ENCODE data around the gene LRRC58. TPM values are rescaled to one million over a fixed set of nuclear protein-coding genes. Genes with fewer than 3 reads are reported as not detected.

Gene LRRC58
- total RNA-seq, 8 experiments from 2014 or later: 7.0 to 50.1 (median 20.1) TPM

- H3K4me1 ChIP-seq (replicated peaks in 1 of 2): peaks cover 0 to 6% of the 10 kb centered on the region in 2 donors
- WGBS, 10 experiments: 10 to 100% (median 52%) methylated on average over 2 to 10 of the region's 15 CpGs
- peak overlapping the region in 4 of 5 donors; percentile 27 to 40 (median 32) for H3K4me3 ChIP-seq
- ATAC-seq (replicated peaks in 6 of 8): no peak
- H3K27ac ChIP-seq: no peak overlapping the region
- in situ Hi-C loops (cut with MboI; ENCODE audit: low pct_unique_long_range_greater_than_20kb in 2 of 9, low sequenced_read_pairs in 9 of 9, unreplicated experiment in 9 of 9): no loop called here
These were observed 63.7 kb downstream of the LRRC58 start for GRCh38 chr3:120285508-120285841.

GRCh38 chr3:120284747-120285507 lies 64.2 kb downstream of the LRRC58 start, which contains the start of gene GPR156:
Gene GPR156, minus strand, starts transcription at chr3:120285222. Its CDS starts 41,124 bp downstream, at chr3:120244098.
- in situ Hi-C loops (cut with MboI; ENCODE audit: low pct_unique_long_range_greater_than_20kb in 2 of 9, low sequenced_read_pairs in 9 of 9, unreplicated experiment in 9 of 9): no loop called here
- 3 to 100% (median 28%) methylated on average over 1 to 19 of the region's 72 CpGs; no CpG with 5 or more reads in 1 of the 10 experiments for WGBS, 10 experiments
- Histone ChIP-seq H3K4me1 (replicated peaks in 1 of 2) (peaks cover 0 to 6% of the 10 kb centered on the region in 2 donors), H3K27ac (no peak within 1 kb of the TSS), H3K4me3 (peak within 1 kb of the TSS; percentile 19 to 40 (median 30))
- peak; percentile 72 to 99 (median 89) for ATAC-seq (replicated peaks in 6 of 8)

- in situ Hi-C loops (cut with MboI; ENCODE audit: low pct_unique_long_range_greater_than_20kb in 2 of 9, low sequenced_read_pairs in 9 of 9, unreplicated experiment in 9 of 9): no loop called here
- WGBS, 10 experiments: 56 to 100% (median 85%) methylated on average over 1 to 3 of the region's 3 CpGs; no CpG with 5 or more reads in 2 of the 10 experiments
- no peak overlapping the region for H3K27ac ChIP-seq
- H3K4me3 ChIP-seq: no peak overlapping the region
- H3K4me1 ChIP-seq (replicated peaks in 1 of 2): peaks cover 0 to 5% of the 10 kb centered on the region in 2 donors
- ATAC-seq (replicated peaks in 6 of 8): no peak
These were observed 67.9 kb downstream of the LRRC58 start for GRCh38 chr3:120281261-120281660.

GRCh38 chr3:120280566-120280965 lies 68.6 kb downstream of the LRRC58 start:
- in situ Hi-C loops (cut with MboI; ENCODE audit: low pct_unique_long_range_greater_than_20kb in 2 of 9, low sequenced_read_pairs in 9 of 9, unreplicated experiment in 9 of 9): no loop called here
- no peak for ATAC-seq (replicated peaks in 6 of 8)
- no peak overlapping the region for H3K4me3 ChIP-seq
- no peak overlapping the region for H3K27ac ChIP-seq
- peaks cover 7% of the 10 kb centered on the region in 2 donors for H3K4me1 ChIP-seq (replicated peaks in 1 of 2)
- 43 to 100% (median 83%) methylated on average over 1 to 3 of the region's 3 CpGs; no CpG with 5 or more reads in 3 of the 10 experiments for WGBS, 10 experiments

- peaks cover 8% of the 10 kb centered on the region in 2 donors for H3K4me1 ChIP-seq (replicated peaks in 1 of 2)
- H3K27ac ChIP-seq: no peak overlapping the region
- in situ Hi-C loops (cut with MboI; ENCODE audit: low pct_unique_long_range_greater_than_20kb in 2 of 9, low sequenced_read_pairs in 9 of 9, unreplicated experiment in 9 of 9): no loop called here
- WGBS, 10 experiments: 0 to 67% (median 60%) methylated on average over 1 of the region's 1 CpG; no CpG with 5 or more reads in 7 of the 10 experiments
- no peak for ATAC-seq (replicated peaks in 6 of 8)
- no peak overlapping the region for H3K4me3 ChIP-seq
These were observed 69.1 kb downstream of the LRRC58 start for GRCh38 chr3:120280026-120280425.

GRCh38 chr3:120276767-120277166 lies 72.4 kb downstream of the LRRC58 start:
- peaks cover 6 to 8% of the 10 kb centered on the region in 2 donors for H3K4me1 ChIP-seq (replicated peaks in 1 of 2)
- ATAC-seq (replicated peaks in 6 of 8): no peak
- in situ Hi-C loops (cut with MboI; ENCODE audit: low pct_unique_long_range_greater_than_20kb in 2 of 9, low sequenced_read_pairs in 9 of 9, unreplicated experiment in 9 of 9): no loop called here
- 46 to 100% (median 78%) methylated on average over 1 to 2 of the region's 2 CpGs; no CpG with 5 or more reads in 3 of the 10 experiments for WGBS, 10 experiments
- H3K4me3 ChIP-seq: no peak overlapping the region
- no peak overlapping the region for H3K27ac ChIP-seq

- no peak overlapping the region for H3K27ac ChIP-seq
- in situ Hi-C loops (cut with MboI; ENCODE audit: low pct_unique_long_range_greater_than_20kb in 2 of 9, low sequenced_read_pairs in 9 of 9, unreplicated experiment in 9 of 9): no loop called here
- 0 to 67% (median 46%) methylated on average over 2 to 4 of the region's 4 CpGs; no CpG with 5 or more reads in 1 of the 10 experiments for WGBS, 10 experiments
- no peak overlapping the region for H3K4me3 ChIP-seq
- peak in 6 of 8 experiments; percentile 35 to 65 (median 40) for ATAC-seq (replicated peaks in 6 of 8)
- peaks cover 6 to 8% of the 10 kb centered on the region in 2 donors for H3K4me1 ChIP-seq (replicated peaks in 1 of 2)
These were observed 73.5 kb downstream of the LRRC58 start for GRCh38 chr3:120275618-120276017.

- Histone ChIP-seq H3K4me1 (replicated peaks in 1 of 2) (peaks cover 6 to 8% of the 10 kb centered on the region in 2 donors), H3K27ac (no peak overlapping the region), H3K4me3 (no peak overlapping the region)
- in situ Hi-C loops (cut with MboI; ENCODE audit: low pct_unique_long_range_greater_than_20kb in 2 of 9, low sequenced_read_pairs in 9 of 9, unreplicated experiment in 9 of 9): loop anchor here in 2 of 9 experiments (25.0 kb wide), 1 partner anchor 263 kb away; no protein-coding TSS in a partner anchor
- WGBS, 10 experiments: 30 to 85% (median 73%) methylated on average over 1 to 3 of the region's 5 CpGs; no CpG with 5 or more reads in 2 of the 10 experiments
- peak in 2 of 8 experiments; percentile 15 to 84 for ATAC-seq (replicated peaks in 6 of 8)
These were observed 74.4 kb downstream of the LRRC58 start for GRCh38 chr3:120274739-120275167.

Other genes with a start within 250 kb of the LRRC58 start
- gene GPR156, start 64.1 kb downstream of the LRRC58 start, total RNA-seq: 1 to 10 TPM in 5 of 8 experiments, under 1 TPM in 3; 0.33 to 2.3 (median 1.2) TPM
- gene FSTL1, start 101.6 kb upstream of the LRRC58 start, total RNA-seq: 100 to 1,000 TPM in 4 of 8 experiments, 10 to 100 TPM in 3, 1 to 10 TPM in 1; 9.1 to 601 (median 110) TPM
- gene NDUFB4, start 247.0 kb upstream of the LRRC58 start, total RNA-seq: 100 to 1,000 TPM; 170 to 321 (median 213) TPM